ENCODE data around the gene MCHR1.

- TF ChIP-seq CTCF (IDR thresholded peaks at IDR 0.05; ENCODE audit: low read depth, low read length, missing input control) = no peak
- no peak for TF ChIP-seq MAX (IDR thresholded peaks at IDR 0.05)
- TF ChIP-seq YY1 (IDR thresholded peaks at IDR 0.05) = no peak
- no peak for TF ChIP-seq RAD21 (IDR thresholded peaks at IDR 0.05)
- TF ChIP-seq ZBTB33 (IDR thresholded peaks at IDR 0.05) = no peak
- no peak for TF ChIP-seq ATF3 (IDR thresholded peaks at IDR 0.05)
- TF ChIP-seq JUND (IDR thresholded peaks at IDR 0.05) = no peak
Observed at GRCh38 chr22:40637183-40638150, 41.8 kb upstream of the MCHR1 start.
